Activated CD4-positive, alpha-beta T cell treated with anti-CD3 and anti-CD28 coated beads for 1 hour (primary cell): ENCODE measurements around the gene SLC9A9.

ENCODE experiments used
- DNase-seq: peaks from one replicate; pipeline ENCODE4 v3.0.0-alpha.2; 2020

SLC9A9 gene

GRCh38 chr3:143266927-143267326, 581.3 kb downstream of the SLC9A9 start:
- DNase-seq, result no peak

- no peak for DNase-seq
Measured at GRCh38 chr3:143266511-143266910, 581.8 kb downstream of the SLC9A9 start.

- no peak for DNase-seq
Measured at GRCh38 chr3:143265501-143266070, 582.7 kb downstream of the SLC9A9 start.

GRCh38 chr3:143263852-143264513, 584.3 kb downstream of the SLC9A9 start:
- no peak for DNase-seq

- no peak for DNase-seq
Measured at GRCh38 chr3:143261848-143262247, 586.4 kb downstream of the SLC9A9 start.

GRCh38 chr3:143258692-143259091, 589.6 kb downstream of the SLC9A9 start:
- no peak for DNase-seq

GRCh38 chr3:143256416-143256815, 591.9 kb downstream of the SLC9A9 start:
- no peak for DNase-seq

GRCh38 chr3:143255739-143256138, 592.5 kb downstream of the SLC9A9 start:
- DNase-seq, result no peak

GRCh38 chr3:143252931-143253330, 595.3 kb downstream of the SLC9A9 start:
- DNase-seq, result no peak

- no peak for DNase-seq
Measured at GRCh38 chr3:143249014-143249413, 599.3 kb downstream of the SLC9A9 start.

- DNase-seq, result no peak
Measured at GRCh38 chr3:143247073-143247472, 601.2 kb downstream of the SLC9A9 start.

GRCh38 chr3:143245692-143246091, 602.6 kb downstream of the SLC9A9 start:
- no peak for DNase-seq

GRCh38 chr3:143244516-143245063, 603.7 kb downstream of the SLC9A9 start:
- DNase-seq, result no peak

GRCh38 chr3:143243686-143244085, 604.6 kb downstream of the SLC9A9 start:
- DNase-seq, result no peak

- DNase-seq, result no peak
Measured at GRCh38 chr3:143242691-143243090, 605.6 kb downstream of the SLC9A9 start.

GRCh38 chr3:143242101-143242500, 606.2 kb downstream of the SLC9A9 start:
- no peak for DNase-seq

- no peak for DNase-seq
Measured at GRCh38 chr3:143241481-143241951, 606.8 kb downstream of the SLC9A9 start.

- DNase-seq, result no peak
Measured at GRCh38 chr3:143240886-143241285, 607.4 kb downstream of the SLC9A9 start.

GRCh38 chr3:143239031-143239430, 609.2 kb downstream of the SLC9A9 start:
- DNase-seq, result no peak

GRCh38 chr3:143237077-143237627, 611.1 kb downstream of the SLC9A9 start:
- DNase-seq, result no peak

GRCh38 chr3:143236226-143236964, 611.9 kb downstream of the SLC9A9 start:
- no peak for DNase-seq

- no peak for DNase-seq
Measured at GRCh38 chr3:143235614-143236204, 612.6 kb downstream of the SLC9A9 start.

GRCh38 chr3:143234526-143234925, 613.7 kb downstream of the SLC9A9 start:
- DNase-seq, result no peak
